A549 (cell line): ENCODE results near the gene BMAL1.

ENCODE experiments used
- RAD21 ChIP-seq, 2 experiments: fragments of >200 bp in 1 of 2; sonication (Bioruptor Twin) in 1 of 2; formaldehyde crosslinking in 1 of 2; IDR thresholded peaks in 1 of 2; conservative IDR thresholded peaks in 1 of 2; 2 replicates in 1 of 2; 3 replicates in 1 of 2; pipeline ENCODE4 v1.6.1; 2012 to 2018; ENCODE audit warnings: inconsistent platforms in 1 of 2
- TF ChIP-seq, protein P1 (sequence below): fragments of >200 bp; sonication (Bioruptor Twin); formaldehyde crosslinking; IDR thresholded peaks from 3 replicates; pipeline ENCODE4 v1.5.1; 2016
- TF ChIP-seq, protein P2 (sequence below): fragments of >200 bp; sonication (Bioruptor Twin); formaldehyde crosslinking; IDR thresholded peaks from 2 replicates; pipeline ENCODE4 v1.6.1; 2016

DNA sequence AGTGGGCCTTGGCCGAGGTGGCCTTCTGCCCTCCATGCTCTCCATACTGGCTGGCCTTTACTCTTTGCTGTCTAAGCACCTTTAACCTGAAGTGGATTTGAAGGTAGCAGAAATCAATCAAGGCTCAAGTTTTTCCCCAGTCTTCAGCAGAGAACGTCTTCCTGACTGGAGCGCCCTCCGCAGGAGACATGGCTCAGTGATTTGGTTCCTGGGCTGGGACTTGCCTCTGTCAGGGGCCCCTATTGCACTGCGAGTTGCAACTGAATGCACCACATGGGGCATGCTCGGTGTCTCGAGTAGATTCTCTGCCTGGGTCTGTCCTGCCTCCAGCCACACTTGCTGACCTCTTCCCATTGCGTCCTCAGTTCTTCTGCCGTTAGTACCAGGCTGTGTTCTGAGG is 79.6 kb downstream of the BMAL1 start:
- TF ChIP-seq, protein P1, sequence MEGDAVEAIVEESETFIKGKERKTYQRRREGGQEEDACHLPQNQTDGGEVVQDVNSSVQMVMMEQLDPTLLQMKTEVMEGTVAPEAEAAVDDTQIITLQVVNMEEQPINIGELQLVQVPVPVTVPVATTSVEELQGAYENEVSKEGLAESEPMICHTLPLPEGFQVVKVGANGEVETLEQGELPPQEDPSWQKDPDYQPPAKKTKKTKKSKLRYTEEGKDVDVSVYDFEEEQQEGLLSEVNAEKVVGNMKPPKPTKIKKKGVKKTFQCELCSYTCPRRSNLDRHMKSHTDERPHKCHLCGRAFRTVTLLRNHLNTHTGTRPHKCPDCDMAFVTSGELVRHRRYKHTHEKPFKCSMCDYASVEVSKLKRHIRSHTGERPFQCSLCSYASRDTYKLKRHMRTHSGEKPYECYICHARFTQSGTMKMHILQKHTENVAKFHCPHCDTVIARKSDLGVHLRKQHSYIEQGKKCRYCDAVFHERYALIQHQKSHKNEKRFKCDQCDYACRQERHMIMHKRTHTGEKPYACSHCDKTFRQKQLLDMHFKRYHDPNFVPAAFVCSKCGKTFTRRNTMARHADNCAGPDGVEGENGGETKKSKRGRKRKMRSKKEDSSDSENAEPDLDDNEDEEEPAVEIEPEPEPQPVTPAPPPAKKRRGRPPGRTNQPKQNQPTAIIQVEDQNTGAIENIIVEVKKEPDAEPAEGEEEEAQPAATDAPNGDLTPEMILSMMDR = no peak
- TF ChIP-seq, protein P2, sequence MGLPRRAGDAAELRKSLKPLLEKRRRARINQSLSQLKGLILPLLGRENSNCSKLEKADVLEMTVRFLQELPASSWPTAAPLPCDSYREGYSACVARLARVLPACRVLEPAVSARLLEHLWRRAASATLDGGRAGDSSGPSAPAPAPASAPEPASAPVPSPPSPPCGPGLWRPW = no peak
- no peak for TF ChIP-seq RAD21 (conservative IDR thresholded peaks at IDR 0.05 in 1 of 2, IDR thresholded peaks at IDR 0.05 in 1 of 2)
